ENCODE results near the gene CALR3. TPM values are rescaled to one million over a fixed set of nuclear protein-coding genes. Genes with fewer than 3 reads are reported as not detected.
"Not testable (repeated sequence)": the region's sequence is repeated elsewhere in the genome, so short reads cannot be mapped to it uniquely, and the experiment has no call there.

Gene CALR3
- polyA plus RNA-seq, 10 donors: 0.12 TPM; not detected in 9

- no peak for DNase-seq
Observed at GRCh38 chr19:16457954-16458331, 38.0 kb downstream of the CALR3 start.

GRCh38 chr19:16457195-16457953 lies 38.6 kb downstream of the CALR3 start:
- peak in 1 of 3 donors; percentile 72 for DNase-seq

- DNase-seq: no peak
Observed at GRCh38 chr19:16456652-16457194, 39.2 kb downstream of the CALR3 start.

GRCh38 chr19:16455489-16455888 lies 40.5 kb downstream of the CALR3 start:
- no peak for DNase-seq

GRCh38 chr19:16454351-16454918 lies 41.5 kb downstream of the CALR3 start:
- DNase-seq: no peak

- DNase-seq: no peak
Observed at GRCh38 chr19:16452325-16452724, 43.6 kb downstream of the CALR3 start.

GRCh38 chr19:16449330-16449961 lies 46.5 kb downstream of the CALR3 start:
- no peak for DNase-seq

GRCh38 chr19:16448872-16449271 lies 47.1 kb downstream of the CALR3 start:
- DNase-seq: not testable (repeated sequence)

GRCh38 chr19:16446724-16447368 lies 49.1 kb downstream of the CALR3 start:
- DNase-seq: peak in 2 of 3 donors; percentile 46 to 83

GRCh38 chr19:16446108-16446723 lies 49.8 kb downstream of the CALR3 start:
- no peak for DNase-seq

GRCh38 chr19:16445238-16446107 lies 50.5 kb downstream of the CALR3 start:
- no peak for DNase-seq

- DNase-seq: no peak
Observed at GRCh38 chr19:16444269-16444600, 51.7 kb downstream of the CALR3 start.

GRCh38 chr19:16442386-16443276 lies 53.3 kb downstream of the CALR3 start:
- DNase-seq: no peak

- no peak for DNase-seq
Observed at GRCh38 chr19:16441661-16442162, 54.3 kb downstream of the CALR3 start.

GRCh38 chr19:16436780-16437332 lies 59.1 kb downstream of the CALR3 start:
- no peak for DNase-seq

GRCh38 chr19:16435999-16436650 lies 59.8 kb downstream of the CALR3 start:
- no peak for DNase-seq

GRCh38 chr19:16435238-16435917 lies 60.6 kb downstream of the CALR3 start:
- peak; percentile 80 to 93 (median 87) for DNase-seq

- no peak for DNase-seq
Observed at GRCh38 chr19:16433986-16434385, 62.0 kb downstream of the CALR3 start.
